Effector CD8-positive, alpha-beta T cell (primary cell): ENCODE data around the gene CERS1.

Source experiments
- DNase-seq: peaks from one replicate; lab custom pipeline; 2025; lab: John Stamatoyannopoulos, UW

CERS1 gene

DNA sequence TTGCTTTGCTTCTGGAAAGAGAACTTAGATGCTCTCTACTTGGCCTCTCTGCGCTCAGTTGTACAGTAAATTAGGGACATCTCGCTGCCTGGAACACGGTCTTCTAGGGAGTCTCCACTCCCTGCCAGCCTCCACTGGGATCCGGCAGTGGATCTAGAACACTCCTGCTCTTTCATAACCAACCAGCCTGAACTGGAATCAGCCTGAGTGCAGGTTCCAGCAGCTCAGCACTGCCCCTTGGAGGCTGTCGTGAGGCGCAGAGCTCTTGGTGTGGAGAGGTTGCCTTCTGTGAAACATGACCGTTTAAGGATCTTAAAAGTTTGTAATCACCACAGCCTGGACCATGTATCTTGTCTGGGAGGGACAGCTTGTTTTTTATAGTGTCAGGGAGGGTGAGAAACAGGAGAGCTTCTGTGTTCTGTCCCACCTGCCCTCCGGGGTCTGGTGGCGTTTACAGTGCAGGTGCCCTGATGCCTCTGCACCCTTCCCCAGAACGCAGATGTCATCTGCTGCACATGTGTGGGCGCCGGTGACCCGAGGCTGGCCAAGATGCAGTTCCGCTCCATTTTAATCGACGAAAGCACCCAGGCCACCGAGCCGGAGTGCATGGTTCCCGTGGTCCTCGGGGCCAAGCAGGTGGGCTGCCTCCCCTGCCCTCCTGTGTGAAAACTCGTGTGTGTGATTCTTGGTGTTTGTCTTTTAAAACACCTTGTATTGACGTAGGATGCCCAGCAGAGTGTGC is 39.4 kb downstream of the CERS1 start:
- no peak for DNase-seq

- DNase-seq = no peak
Observed at GRCh38 chr19:18855647-18856384, 40.1 kb downstream of the CERS1 start.

DNA sequence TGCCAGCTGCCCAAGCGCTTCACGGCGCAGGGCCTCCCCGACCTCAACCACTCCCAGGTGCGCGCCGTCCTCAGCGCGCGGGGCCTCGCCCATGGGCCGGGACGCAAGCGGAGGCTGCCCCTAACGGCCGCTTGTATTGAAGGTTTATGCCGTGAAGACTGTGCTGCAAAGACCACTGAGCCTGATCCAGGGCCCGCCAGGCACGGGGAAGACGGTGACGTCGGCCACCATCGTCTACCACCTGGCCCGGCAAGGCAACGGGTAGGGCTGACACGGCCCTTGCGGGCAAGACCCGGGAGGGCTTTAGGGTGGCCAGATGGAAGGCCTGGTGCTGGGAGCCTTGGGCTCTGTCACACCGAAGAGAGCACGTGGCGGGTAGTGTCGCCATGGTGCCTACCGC is 41.0 kb downstream of the CERS1 start:
- no peak for DNase-seq

DNA sequence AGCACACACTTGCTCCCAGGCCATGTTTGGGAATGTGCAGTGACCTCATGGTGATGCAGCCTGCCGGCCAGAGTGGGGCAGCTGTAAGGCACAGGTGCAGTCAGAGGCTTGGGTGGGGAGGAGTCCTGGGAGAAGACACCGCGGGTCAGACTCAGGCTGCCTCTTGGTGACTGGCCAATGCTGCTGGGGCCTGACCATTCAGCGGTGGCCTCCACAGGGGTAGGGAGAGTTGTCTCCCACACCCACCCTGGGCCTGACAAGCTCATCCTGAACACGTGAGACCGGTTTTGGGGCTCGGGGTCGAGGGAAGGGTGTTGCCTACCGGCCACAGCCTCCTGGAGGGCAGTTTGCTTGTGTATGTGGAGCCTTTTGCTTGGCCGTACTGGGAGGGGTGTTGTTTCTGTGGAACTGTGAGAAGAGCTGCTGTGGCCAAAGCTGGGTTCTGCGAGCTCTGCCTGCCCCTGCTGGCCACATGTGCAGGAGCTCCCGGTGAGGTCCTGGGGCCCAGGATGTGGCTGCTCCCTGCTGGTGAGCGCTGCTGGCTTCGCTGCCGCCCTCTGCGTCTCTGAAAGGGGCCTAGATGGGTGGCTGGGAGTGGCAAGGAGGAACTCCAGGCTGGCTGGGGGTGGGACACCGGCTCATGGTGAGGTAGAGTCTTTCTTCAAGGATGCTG is 42.1 kb downstream of the CERS1 start:
- no peak for DNase-seq

GRCh38 chr19:18852648-18853047 is 43.3 kb downstream of the CERS1 start:
- DNase-seq = no peak

- DNase-seq = no peak
Observed at GRCh38 chr19:18851673-18852325, 44.2 kb downstream of the CERS1 start.

GRCh38 chr19:18850471-18851375 is 45.2 kb downstream of the CERS1 start:
- DNase-seq = no peak

DNA sequence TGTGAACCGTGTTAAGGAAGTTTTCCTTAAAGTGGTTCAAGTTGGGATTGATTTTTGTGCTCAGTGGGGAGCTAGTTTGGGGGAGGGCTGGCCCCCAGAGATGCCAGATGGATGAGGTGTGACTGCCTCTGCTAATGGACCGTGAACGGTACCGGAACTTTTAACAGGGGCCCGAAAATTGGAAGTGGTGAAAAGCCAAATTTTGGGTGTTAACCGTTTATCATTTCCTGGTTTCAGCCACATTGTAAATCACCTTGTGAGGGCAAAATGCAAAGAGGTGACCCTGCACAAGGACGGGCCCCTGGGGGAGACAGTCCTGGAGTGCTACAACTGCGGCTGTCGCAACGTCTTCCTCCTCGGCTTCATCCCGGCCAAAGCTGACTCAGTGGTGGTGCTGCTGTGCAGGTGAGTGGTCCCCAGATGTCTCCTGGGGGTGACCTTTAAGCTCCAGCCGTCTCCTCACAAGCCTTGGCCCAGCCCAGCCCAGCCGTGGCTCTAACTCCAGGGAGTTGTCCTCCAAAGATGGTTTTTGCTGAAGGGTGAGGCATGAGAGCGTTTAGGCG is 46.0 kb downstream of the CERS1 start:
- no peak for DNase-seq

DNA sequence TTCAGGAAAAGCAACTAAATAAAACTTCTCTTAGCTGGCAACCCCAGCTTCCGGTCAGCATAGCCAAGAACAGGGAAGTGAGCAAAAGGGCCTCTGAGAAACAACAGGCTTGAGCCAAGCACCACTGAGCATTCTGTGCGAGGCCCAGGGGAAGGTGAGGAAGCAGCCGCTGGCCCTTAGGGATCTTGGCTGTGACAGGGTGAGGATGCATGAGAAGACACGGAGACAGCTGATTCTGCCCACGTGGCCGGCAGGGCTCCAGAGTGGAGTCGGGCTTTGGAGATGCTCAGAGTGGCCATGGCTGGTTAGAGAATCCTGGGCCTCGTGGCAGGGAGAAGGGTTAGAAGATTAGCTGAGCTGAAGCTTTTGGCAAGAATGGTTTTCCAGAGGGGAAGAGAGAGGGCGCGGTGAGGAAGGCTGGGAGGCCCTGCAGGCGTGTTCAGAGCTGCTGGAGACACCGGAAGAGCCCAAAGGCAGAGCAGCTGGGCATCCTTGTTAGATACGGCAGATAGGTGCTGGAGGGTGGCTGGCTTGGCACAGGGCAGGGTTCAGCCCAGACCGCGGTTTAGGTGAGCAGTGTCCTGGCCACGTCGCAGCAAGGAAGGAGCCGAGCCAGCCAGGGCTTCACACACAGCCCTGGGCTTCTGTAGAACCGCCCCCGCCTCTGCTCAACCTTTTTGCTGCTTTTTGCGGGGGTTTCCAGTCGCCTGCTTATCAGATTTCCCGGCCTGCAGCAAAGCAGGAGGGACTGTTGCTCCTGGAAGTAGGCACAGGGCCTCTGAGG is 46.9 kb downstream of the CERS1 start:
- no peak for DNase-seq

DNA sequence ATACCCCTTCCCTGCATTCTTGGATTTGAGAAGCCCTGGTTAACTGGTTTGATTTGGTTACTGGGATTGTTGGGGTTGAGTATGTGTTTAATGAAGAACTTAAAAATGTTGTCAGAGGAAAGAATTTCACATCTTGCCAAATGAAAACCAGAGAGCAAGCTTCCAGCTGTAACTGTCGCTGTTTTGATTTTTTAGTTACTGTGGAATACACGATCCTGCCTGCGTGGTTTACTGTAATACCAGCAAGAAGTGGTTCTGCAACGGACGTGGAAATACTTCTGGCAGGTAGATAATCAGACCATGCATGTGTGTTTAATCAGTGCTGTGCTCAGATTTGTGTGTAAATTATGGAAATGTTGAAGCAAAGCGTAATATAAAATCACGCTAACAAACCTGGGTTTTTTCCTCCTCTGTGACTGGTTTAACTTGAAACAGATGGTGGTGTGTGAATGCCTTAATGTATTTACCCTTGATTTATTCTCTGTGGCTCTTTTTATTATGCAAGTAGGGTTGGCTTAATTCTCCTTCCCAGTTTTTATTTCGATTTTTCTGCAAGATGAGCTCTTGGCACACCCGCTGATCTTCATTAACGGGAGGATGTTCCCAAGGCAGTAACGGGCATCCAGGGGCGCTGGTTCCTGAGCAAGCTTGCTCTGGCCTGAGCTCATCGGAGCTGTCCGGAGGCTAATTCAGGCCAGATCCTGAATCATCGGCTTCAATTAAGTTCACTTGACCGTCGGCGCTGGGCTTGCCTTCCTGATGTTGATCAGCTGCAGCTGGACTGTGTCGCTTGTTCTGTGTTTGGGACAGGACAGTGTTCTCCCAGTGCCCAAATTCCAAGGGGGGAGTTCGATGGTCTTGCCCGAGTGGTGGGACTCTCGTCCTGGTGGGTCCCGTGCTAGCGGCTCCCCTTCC is 48.2 kb downstream of the CERS1 start:
- no peak for DNase-seq

DNA sequence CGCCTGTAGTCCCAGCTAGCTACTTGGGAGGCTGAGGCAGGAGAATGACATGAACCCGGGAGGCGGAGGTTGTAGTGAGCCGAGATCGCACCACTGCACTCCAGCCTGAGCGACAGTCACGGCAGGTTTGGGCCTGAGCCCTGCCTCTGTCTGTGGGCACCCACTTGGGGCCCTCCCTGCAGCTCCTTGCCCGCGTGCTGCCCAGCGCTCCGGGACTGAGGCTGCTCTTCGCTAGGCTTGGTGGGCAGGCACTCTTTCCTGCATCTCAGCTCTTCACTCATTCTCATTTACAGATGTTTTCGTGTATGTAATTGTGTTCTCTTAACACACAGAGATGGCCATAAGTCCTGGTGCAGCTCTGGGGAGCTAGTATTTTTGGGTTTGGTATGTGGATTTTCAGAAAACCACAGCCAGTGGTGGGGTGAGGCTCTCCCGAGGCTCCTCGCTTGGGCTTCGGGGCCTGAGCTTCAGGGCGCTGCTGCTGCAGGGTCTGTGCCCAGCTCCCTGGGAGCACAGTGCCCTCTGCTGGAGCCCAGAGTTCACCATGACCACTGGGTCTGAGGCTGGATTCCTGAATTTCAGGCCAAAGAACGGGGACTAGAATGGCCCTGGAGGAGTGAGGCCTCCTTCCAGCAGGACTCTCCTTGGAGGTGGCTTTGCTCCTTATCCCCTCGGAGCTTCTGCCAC is 49.0 kb downstream of the CERS1 start:
- DNase-seq = peak; percentile 50

DNA sequence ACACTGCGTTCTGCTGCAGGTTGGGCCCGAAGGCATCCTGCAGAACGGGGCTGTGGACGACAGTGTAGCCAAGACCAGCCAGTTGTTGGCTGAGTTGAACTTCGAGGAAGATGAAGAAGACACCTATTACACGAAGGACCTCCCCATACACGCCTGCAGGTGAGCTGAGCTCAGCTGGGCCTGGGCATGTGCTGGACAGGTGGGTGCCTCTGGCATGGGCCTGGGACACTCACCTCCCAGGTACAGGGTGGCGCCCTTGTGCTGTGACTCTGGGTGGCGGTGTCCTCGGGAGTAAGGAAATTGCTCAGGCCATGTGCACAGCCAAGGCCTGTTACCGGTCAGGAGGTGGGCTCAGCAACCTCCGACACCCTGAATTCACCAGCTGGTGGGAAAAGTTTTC is 50.0 kb downstream of the CERS1 start:
- DNase-seq = no peak

- no peak for DNase-seq
Observed at GRCh38 chr19:18844806-18845329, 51.1 kb downstream of the CERS1 start.

GRCh38 chr19:18843960-18844359 is 52.0 kb downstream of the CERS1 start:
- DNase-seq = no peak

DNA sequence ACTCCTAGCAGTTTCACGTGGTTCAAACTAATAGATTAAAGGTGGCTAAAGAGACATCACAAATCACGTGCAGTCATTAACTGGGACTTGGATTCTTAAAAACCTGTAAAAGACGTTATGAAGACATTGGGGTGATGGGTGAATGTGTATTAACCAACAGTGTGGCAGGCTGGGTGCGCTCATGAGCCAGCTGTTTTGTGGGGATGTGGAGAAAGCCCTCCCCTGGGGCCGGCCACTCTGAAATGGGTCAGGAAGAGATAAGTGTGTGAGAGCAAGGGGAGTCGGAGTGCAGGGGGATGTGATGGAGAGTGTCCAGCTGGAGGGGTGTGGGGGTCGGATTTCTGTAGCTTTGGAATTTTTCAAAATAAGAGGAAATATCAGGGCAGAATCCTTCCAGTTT is 53.8 kb downstream of the CERS1 start:
- no peak for DNase-seq

GRCh38 chr19:18841400-18841799 is 54.6 kb downstream of the CERS1 start:
- no peak for DNase-seq

GRCh38 chr19:18840288-18841267 is 55.4 kb downstream of the CERS1 start:
- no peak for DNase-seq
